ENCODE measurements around the gene CEP170B.
"Not testable (repeated sequence)": the region's sequence is repeated elsewhere in the genome, so short reads cannot be mapped to it uniquely, and the experiment has no call there.

DNA sequence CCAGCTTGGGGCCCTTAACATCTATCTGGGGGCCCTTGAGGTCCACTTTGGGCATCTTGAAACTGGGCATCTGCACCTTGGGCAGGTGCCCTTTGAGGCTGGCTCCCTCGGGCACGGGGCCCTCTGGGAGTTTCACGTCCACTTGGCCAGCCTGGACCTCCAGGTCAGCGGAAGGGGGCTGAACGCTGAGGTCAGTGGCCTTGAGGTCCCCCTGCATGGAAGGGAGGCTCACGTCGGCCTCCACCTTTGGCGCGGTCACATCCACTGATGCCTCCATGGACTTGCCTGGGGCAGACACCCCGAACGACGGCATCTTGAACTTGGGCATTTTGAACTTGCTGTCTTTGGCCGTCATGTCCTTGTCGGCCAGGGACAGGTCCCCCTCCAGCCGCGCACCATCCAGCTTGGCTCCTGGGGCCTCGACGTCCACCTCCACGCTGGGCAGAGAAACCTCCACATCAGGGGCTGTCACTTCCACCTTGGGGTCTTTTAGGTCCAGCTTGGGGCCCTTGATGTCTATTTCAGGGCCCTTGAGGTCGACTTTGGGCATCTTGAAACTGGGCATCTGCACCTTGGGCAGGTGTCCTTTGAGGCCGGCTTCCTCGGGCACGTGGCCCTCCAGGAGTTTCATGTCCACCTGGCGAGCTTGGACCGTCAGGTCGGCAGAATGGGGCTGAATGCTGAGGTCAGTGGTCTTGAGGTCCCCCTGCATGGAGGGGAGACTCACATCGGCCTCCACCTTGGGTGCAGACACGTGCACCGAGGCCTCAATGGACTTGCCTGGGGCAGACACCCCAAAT is 78.3 kb downstream of the CEP170B start:
- TF ChIP-seq, protein P1, sequence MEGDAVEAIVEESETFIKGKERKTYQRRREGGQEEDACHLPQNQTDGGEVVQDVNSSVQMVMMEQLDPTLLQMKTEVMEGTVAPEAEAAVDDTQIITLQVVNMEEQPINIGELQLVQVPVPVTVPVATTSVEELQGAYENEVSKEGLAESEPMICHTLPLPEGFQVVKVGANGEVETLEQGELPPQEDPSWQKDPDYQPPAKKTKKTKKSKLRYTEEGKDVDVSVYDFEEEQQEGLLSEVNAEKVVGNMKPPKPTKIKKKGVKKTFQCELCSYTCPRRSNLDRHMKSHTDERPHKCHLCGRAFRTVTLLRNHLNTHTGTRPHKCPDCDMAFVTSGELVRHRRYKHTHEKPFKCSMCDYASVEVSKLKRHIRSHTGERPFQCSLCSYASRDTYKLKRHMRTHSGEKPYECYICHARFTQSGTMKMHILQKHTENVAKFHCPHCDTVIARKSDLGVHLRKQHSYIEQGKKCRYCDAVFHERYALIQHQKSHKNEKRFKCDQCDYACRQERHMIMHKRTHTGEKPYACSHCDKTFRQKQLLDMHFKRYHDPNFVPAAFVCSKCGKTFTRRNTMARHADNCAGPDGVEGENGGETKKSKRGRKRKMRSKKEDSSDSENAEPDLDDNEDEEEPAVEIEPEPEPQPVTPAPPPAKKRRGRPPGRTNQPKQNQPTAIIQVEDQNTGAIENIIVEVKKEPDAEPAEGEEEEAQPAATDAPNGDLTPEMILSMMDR (IDR thresholded peaks at IDR 0.05): not testable (repeated sequence)
- not testable (repeated sequence) for TF ChIP-seq EP300 (IDR thresholded peaks at IDR 0.05); CHD2 (IDR thresholded peaks at IDR 0.05; ENCODE audit: low read length, partially characterized antibody); POLR2A (IDR thresholded peaks at IDR 0.05; ENCODE audit: low read length); ZNF302 (CRISPR knock-in tag; IDR thresholded peaks at IDR 0.05); TP53 (CRISPR knock-in tag; IDR thresholded peaks at IDR 0.05); RCOR1 (IDR thresholded peaks at IDR 0.05; ENCODE audit: low read depth, low read length); TFCP2L1 (CRISPR knock-in tag; IDR thresholded peaks at IDR 0.05); SMC3 (IDR thresholded peaks at IDR 0.05); CEBPB (IDR thresholded peaks at IDR 0.05); FOSL2 (IDR thresholded peaks at IDR 0.05); FOSL2 (CRISPR knock-in tag; IDR thresholded peaks at IDR 0.05)
- TF ChIP-seq, protein P2, sequence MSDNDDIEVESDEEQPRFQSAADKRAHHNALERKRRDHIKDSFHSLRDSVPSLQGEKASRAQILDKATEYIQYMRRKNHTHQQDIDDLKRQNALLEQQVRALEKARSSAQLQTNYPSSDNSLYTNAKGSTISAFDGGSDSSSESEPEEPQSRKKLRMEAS (IDR thresholded peaks at IDR 0.05): not testable (repeated sequence)
- TF ChIP-seq, protein P3, sequence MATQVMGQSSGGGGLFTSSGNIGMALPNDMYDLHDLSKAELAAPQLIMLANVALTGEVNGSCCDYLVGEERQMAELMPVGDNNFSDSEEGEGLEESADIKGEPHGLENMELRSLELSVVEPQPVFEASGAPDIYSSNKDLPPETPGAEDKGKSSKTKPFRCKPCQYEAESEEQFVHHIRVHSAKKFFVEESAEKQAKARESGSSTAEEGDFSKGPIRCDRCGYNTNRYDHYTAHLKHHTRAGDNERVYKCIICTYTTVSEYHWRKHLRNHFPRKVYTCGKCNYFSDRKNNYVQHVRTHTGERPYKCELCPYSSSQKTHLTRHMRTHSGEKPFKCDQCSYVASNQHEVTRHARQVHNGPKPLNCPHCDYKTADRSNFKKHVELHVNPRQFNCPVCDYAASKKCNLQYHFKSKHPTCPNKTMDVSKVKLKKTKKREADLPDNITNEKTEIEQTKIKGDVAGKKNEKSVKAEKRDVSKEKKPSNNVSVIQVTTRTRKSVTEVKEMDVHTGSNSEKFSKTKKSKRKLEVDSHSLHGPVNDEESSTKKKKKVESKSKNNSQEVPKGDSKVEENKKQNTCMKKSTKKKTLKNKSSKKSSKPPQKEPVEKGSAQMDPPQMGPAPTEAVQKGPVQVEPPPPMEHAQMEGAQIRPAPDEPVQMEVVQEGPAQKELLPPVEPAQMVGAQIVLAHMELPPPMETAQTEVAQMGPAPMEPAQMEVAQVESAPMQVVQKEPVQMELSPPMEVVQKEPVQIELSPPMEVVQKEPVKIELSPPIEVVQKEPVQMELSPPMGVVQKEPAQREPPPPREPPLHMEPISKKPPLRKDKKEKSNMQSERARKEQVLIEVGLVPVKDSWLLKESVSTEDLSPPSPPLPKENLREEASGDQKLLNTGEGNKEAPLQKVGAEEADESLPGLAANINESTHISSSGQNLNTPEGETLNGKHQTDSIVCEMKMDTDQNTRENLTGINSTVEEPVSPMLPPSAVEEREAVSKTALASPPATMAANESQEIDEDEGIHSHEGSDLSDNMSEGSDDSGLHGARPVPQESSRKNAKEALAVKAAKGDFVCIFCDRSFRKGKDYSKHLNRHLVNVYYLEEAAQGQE (IDR thresholded peaks at IDR 0.05): not testable (repeated sequence)
